Loucy (cell line): ENCODE measurements around the gene REV1.

Experiments
- H2AFZ ChIP-seq: fragments of 200-600 bp; sonication (generic); 2 replicates; pipeline ENCODE4 v1.6.0; 2016; ENCODE audit warnings: antibody characterized with exemption, mild to moderate bottlenecking, low read length, moderate library complexity
- H3F3A ChIP-seq: fragments of 200-600 bp; 2 replicates; pipeline ENCODE4 v1.6.0; 2016; ENCODE audit warnings: antibody characterized with exemption, low read depth, mild to moderate bottlenecking
- H3K27me3 ChIP-seq: fragments of 200-600 bp; sonication (generic); 2 replicates; pipeline ENCODE4 v1.6.1; 2014; ENCODE audit warnings: low read length, mild to moderate bottlenecking; ENCODE audit not compliant: insufficient read depth, poor library complexity, severe bottlenecking
- H3K36me3 ChIP-seq: fragments of 200-600 bp; sonication (generic); 2 replicates; pipeline ENCODE4 v1.6.1; 2016; ENCODE audit warnings: low read length; ENCODE audit not compliant: insufficient read depth
- H3K4me1 ChIP-seq: fragments of 200-600 bp; sonication (generic); 2 replicates; pipeline ENCODE4 v1.5.1; 2014; ENCODE audit warnings: low read length, mild to moderate bottlenecking; ENCODE audit not compliant: insufficient read depth, poor library complexity, severe bottlenecking
- H3K4me2 ChIP-seq: fragments of 200-600 bp; sonication (generic); 2 replicates; pipeline ENCODE4 v1.6.0; 2014; ENCODE audit warnings: antibody characterized with exemption, low read length, low read depth, mild to moderate bottlenecking; ENCODE audit not compliant: poor library complexity, severe bottlenecking
- H3K4me3 ChIP-seq: fragments of 200-600 bp; sonication (generic); 2 replicates; pipeline ENCODE4 v1.5.1; 2014; ENCODE audit warnings: low read length, mild to moderate bottlenecking, mixed read lengths; ENCODE audit not compliant: poor library complexity, severe bottlenecking
- H3K79me2 ChIP-seq: fragments of 200-600 bp; sonication (generic); 2 replicates; pipeline ENCODE4 v1.6.1; 2014; ENCODE audit warnings: low read length; ENCODE audit not compliant: insufficient read depth
- H3K9ac ChIP-seq: fragments of 200-600 bp; sonication (generic); 2 replicates; pipeline ENCODE4 v1.6.0; 2014; ENCODE audit warnings: mild to moderate bottlenecking, low read depth, low read length, moderate library complexity; ENCODE audit not compliant: poor library complexity, severe bottlenecking
- H3K9me2 ChIP-seq: fragments of 200-600 bp; sonication (generic); replicated peaks from 2 replicates; pipeline ENCODE4 v1.6.1; 2016; ENCODE audit warnings: low read depth, low read length, mixed read lengths
- H3K9me3 ChIP-seq: fragments of 200-600 bp; sonication (generic); 2 replicates; pipeline ENCODE4 v1.6.1; 2014; ENCODE audit warnings: mild to moderate bottlenecking, antibody characterized with exemption, low read length, low read depth; ENCODE audit not compliant: insufficient read depth
- H4K20me1 ChIP-seq: fragments of 200-600 bp; sonication (generic); 2 replicates; pipeline ENCODE4 v1.6.0; 2014; ENCODE audit warnings: antibody characterized with exemption, low read length, mild to moderate bottlenecking; ENCODE audit not compliant: insufficient read depth, poor library complexity, severe bottlenecking
- EZH2phosphoT487 ChIP-seq: fragments of 200-600 bp; IDR thresholded peaks from 2 replicates; pipeline ENCODE4 v1.6.1; 2018; ENCODE audit warnings: antibody characterized with exemption, mild to moderate bottlenecking, moderate library complexity, borderline replicate concordance
- TF ChIP-seq, protein P1 (sequence below): fragments of 200-600 bp; sonication (generic); conservative IDR thresholded peaks from 2 replicates; pipeline ENCODE4 v1.5.1; 2014; ENCODE audit warnings: mild to moderate bottlenecking, antibody characterized with exemption, low read length

The REV1 gene

DNA sequence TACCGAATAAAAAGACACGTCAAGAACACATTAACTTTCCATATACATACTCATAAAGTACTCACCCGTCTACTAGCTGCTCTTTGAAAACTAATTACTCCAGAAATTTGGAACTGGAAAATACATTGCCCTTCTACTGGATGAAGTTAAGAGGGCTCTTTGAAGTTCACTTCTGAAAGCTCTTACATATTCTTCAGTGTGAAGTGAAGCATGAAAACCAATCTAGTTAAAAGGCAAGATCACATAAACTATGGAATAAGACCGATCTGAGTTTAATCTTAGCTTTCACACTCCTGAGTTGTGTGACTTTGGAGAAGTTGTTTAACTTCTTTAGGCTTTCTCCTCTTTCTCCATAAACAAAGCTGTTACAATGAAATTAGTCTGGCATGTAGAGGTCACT lies 38.5 kb downstream of the REV1 start:
- H3F3A ChIP-seq = no peaks in the 10 kb centered on the region
- no peaks in the 10 kb centered on the region for H3K4me1 ChIP-seq
- no peaks in the 10 kb centered on the region for H3K27me3 ChIP-seq
- H3K9me3 ChIP-seq = no peaks in the 10 kb centered on the region
- no peaks in the 10 kb centered on the region for H3K9me2 ChIP-seq
- no peak overlapping the region for H3K4me2 ChIP-seq
- H3K36me3 ChIP-seq = peaks cover 67% of the 10 kb centered on the region
- no peak overlapping the region for H2AFZ ChIP-seq
- H4K20me1 ChIP-seq = no peaks in the 10 kb centered on the region
- H3K9ac ChIP-seq = no peak overlapping the region
- TF ChIP-seq EZH2phosphoT487 = no peak
- TF ChIP-seq, protein P1, sequence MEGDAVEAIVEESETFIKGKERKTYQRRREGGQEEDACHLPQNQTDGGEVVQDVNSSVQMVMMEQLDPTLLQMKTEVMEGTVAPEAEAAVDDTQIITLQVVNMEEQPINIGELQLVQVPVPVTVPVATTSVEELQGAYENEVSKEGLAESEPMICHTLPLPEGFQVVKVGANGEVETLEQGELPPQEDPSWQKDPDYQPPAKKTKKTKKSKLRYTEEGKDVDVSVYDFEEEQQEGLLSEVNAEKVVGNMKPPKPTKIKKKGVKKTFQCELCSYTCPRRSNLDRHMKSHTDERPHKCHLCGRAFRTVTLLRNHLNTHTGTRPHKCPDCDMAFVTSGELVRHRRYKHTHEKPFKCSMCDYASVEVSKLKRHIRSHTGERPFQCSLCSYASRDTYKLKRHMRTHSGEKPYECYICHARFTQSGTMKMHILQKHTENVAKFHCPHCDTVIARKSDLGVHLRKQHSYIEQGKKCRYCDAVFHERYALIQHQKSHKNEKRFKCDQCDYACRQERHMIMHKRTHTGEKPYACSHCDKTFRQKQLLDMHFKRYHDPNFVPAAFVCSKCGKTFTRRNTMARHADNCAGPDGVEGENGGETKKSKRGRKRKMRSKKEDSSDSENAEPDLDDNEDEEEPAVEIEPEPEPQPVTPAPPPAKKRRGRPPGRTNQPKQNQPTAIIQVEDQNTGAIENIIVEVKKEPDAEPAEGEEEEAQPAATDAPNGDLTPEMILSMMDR = no peak
- no peak overlapping the region for H3K4me3 ChIP-seq
- peaks cover 3% of the 10 kb centered on the region; the same call in 1 of the 2 replicates for H3K79me2 ChIP-seq

DNA sequence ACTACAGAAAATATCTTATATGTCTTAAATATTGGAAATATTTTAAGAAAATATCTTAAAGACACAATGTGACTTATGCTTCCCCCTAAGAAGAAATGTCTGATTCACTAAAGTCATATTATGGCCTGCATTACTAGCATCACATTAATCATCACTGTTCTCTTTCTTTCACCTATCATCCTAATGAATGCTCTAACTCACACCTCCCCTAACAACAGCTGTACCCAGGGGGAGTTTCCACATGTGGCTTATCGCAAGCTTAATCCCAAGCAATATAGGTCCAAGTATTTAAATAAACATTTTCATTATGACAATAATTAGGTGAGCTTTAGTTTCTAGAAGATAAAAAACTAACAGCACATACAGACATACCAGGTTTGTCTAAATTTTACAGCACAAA lies 39.6 kb downstream of the REV1 start:
- no peak for TF ChIP-seq EZH2phosphoT487
- TF ChIP-seq, protein P1 = no peak

DNA sequence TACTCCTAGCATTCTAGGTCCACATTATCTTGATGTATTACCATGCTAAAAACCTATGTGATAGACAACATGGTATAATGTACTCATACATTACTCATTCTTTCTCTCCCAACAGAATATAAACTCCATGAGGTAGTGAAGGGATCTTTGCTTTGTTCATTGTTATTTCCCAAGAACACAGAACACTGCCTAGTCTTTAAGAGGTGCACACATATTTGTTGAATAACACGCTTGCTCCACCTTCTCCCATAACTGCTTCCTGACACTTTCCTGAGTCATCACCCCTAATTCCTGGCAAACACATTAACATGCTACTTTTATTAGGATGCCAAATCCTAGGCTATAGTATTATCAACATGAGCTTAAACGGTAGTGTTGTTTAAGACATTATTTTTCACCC lies 41.3 kb downstream of the REV1 start:
- Histone ChIP-seq H3K27me3 (no peaks in the 10 kb centered on the region), H3K9ac (no peak overlapping the region), H3K79me2 (peaks cover 3% of the 10 kb centered on the region; the same call in 1 of the 2 replicates), H3K4me3 (no peak overlapping the region), H3K36me3 (peaks cover 61% of the 10 kb centered on the region), H3K9me2 (no peaks in the 10 kb centered on the region), H3K4me1 (no peaks in the 10 kb centered on the region), H4K20me1 (no peaks in the 10 kb centered on the region), H3K9me3 (no peaks in the 10 kb centered on the region), H3K4me2 (no peak overlapping the region), H2AFZ (no peak overlapping the region), H3F3A (no peaks in the 10 kb centered on the region)
- TF ChIP-seq, protein P1 = no peak
- no peak for TF ChIP-seq EZH2phosphoT487

More for the DNA sequence above, 39.6 kb downstream of the REV1 start:
- Histone ChIP-seq H3K36me3 (peaks cover 63% of the 10 kb centered on the region), H3K27me3 (no peaks in the 10 kb centered on the region), H3K4me1 (no peaks in the 10 kb centered on the region), H2AFZ (no peak overlapping the region), H3K9ac (no peak overlapping the region), H3K9me2 (no peaks in the 10 kb centered on the region), H3K4me3 (no peak overlapping the region), H4K20me1 (no peaks in the 10 kb centered on the region), H3K9me3 (no peaks in the 10 kb centered on the region), H3F3A (no peaks in the 10 kb centered on the region), H3K79me2 (peaks cover 3% of the 10 kb centered on the region; the same call in 1 of the 2 replicates), H3K4me2 (no peak overlapping the region)
